Activated CD8-positive, alpha-beta memory T cell treated with anti-CD3 and anti-CD28 coated beads for 24 hours (primary cell): ENCODE results near the gene ALDH3B2.
"Not testable (repeated sequence)": the region's sequence is repeated elsewhere in the genome, so short reads cannot be mapped to it uniquely, and the experiment has no call there.

Experiments used
- DNase-seq: peaks from one replicate; pipeline ENCODE4 v3.0.0-alpha.2; 2020

Gene ALDH3B2

GRCh38 chr11:67662142-67662834 is 12.1 kb downstream of the ALDH3B2 start:
- peak; percentile 17 for DNase-seq

GRCh38 chr11:67660752-67661151 is 13.7 kb downstream of the ALDH3B2 start:
- DNase-seq = not testable (repeated sequence)

DNA sequence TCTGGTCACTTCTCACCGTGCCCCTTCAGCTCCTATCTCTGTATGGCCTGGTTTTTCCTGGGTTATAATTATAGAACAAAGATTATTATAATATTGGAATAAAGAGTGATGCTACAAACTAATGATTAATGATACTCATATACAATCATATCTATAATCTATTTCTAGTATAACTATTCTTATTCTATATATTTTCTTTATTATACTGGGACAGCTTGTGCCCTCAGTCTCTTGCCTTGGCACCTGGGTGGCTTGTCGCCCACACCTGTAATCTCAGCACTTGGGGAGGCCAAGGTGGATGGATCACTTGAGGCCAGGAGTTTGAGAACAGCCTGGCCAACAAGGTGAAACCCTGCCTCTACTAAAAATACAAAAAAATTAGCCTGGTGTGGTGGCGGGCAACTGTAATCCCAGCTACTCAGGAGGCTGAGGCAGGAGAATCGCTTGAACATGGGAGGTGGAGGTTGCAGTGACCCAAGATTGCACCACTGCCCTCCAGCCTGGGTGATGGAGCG is 14.7 kb downstream of the ALDH3B2 start:
- peak; percentile 33 for DNase-seq

DNA sequence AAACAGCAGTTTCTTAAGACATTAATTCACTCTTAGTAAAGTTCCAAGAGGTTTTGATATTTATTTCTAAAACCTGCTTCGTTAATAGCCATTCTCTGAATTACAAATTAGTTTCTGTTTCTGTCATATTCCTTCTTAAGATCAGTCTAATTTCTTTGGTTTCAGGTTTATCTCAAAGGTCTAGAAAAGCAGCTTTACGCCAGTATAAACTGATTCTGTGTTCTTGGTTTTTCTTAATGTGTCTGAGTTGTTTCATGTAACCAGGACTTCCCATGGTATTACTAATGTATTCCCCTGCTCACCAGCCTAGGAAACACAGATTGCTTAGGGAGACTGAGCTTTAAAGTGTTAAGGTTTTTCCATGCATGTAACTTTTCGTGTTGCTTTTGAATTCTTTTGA is 17.1 kb downstream of the ALDH3B2 start:
- DNase-seq = no peak

GRCh38 chr11:67656278-67656922 is 18.0 kb downstream of the ALDH3B2 start:
- peak; percentile 17 for DNase-seq

GRCh38 chr11:67654225-67654624 is 20.2 kb downstream of the ALDH3B2 start:
- DNase-seq = peak; percentile 37

- no peak for DNase-seq
Measured at GRCh38 chr11:67652965-67653845, 21.2 kb downstream of the ALDH3B2 start.

DNA sequence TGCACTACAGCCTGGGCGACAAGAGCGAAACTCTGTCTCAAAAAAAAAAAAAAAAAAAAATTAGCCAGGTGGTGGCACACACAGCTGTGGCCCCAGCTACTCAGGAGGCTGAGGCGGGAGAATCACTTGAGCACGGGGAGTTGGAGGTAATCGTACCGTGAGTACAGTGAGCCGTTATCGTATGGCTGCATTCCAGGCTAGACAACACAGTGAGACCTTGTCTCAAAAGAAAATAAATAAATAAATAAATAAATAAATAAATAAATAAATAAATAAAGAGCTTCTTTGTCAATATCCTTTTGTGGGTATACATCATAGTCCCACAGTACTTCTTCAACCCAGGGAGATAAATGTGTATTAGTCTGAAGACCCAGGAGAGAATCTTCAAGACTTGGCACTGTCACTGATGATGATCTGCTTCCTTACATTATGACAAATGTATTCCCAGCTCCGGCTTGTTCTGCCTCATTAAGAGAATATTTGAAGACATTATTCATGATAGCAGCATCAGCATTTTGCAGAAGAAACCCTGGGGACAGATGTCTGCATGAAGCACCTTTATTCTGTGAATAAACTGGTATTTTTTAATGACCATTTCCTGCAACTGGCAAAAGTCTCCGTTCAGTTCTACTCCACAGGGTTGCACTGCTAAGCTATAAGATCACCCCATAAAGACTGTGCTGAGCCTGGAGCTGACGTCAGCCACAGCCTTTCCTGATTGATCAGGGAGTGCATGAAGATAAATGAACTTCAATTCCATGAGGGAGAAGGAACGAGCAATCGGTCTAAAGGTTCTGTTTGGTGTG is 22.2 kb downstream of the ALDH3B2 start:
- DNase-seq = no peak

DNA sequence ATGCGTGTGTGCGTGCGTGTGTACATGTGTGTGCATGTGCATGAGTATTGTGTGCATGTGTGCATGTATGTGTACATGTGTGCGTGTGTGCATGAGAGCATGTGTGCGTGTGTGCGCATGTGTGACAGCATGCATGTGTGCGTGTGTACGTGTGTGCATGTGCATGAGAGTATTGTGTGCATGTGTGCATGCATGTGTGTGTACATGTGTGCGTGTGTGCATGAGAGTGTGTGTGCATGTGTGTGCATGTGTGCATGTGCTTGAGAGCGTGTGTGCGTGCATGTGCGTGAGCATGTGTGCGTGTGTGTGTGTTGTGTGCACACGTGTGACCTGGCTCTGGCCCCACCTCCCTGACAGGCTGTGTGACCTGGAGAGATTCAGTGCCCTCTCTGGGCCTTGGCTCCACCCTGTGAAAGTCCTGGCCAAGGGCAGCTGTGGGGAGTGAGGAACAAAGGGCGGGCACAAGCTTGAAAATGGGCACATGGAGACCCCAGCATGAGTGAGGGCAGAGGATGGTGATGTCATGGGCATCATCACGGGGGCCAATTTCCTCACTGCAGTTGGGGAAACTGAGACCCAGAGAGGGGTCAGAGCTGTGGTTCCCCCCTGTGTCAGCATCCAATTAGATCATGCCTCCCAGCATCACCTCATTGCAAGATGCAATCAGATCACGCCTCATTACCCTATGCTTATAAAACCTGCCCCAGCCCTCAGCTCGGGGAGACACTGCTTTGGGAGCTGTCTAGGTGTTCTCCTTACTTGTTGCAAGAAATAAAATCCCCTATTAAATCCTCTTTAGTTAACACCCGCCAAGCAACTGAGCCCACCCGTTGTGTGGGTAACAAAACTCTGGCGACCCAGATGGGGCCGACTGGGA is 24.6 kb downstream of the ALDH3B2 start:
- no peak for DNase-seq

GRCh38 chr11:67648796-67649613 is 25.4 kb downstream of the ALDH3B2 start:
- DNase-seq = no peak

GRCh38 chr11:67648140-67648795 is 26.2 kb downstream of the ALDH3B2 start:
- DNase-seq = no peak

GRCh38 chr11:67647471-67647870 is 27.0 kb downstream of the ALDH3B2 start:
- DNase-seq = no peak

DNA sequence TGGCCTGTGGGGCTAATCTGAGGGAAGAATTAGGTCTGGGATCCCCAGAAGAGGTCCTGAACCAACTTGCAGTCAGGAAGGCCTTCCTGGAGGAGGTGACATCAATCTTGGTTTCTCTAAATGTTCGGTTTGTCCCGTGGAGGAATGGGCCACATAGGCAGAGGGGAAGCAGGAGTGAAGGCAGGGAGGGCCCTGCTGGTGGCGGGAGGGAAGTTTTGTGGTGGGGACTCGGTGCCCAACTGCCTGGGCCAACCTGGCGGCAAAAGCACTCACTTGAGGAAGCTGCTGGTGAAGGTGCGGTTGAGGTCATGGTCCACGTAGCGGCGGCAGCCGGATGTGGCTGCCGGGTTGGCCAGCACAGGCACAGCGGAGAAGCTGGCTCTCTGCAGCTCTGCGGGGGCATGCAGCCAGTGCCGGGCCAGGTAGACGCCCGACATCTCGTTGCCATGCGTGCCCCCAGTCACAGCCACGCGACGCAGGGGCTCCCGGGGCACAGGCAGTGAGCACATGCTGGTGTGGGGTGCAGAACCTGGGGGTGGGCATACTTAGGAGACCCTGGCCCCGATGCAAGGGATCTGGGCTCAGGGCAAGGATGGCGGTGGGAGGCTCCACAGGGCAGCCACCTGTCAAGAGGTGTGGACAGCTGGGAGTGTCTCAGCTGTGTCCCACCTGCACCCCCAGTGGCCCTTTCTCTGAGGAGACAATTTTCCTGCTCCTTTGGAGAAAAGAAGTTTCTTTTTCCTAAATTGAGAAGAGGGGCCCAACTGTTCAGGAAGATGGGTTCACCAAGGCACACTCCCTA is 27.7 kb downstream of the ALDH3B2 start:
- no peak for DNase-seq

DNA sequence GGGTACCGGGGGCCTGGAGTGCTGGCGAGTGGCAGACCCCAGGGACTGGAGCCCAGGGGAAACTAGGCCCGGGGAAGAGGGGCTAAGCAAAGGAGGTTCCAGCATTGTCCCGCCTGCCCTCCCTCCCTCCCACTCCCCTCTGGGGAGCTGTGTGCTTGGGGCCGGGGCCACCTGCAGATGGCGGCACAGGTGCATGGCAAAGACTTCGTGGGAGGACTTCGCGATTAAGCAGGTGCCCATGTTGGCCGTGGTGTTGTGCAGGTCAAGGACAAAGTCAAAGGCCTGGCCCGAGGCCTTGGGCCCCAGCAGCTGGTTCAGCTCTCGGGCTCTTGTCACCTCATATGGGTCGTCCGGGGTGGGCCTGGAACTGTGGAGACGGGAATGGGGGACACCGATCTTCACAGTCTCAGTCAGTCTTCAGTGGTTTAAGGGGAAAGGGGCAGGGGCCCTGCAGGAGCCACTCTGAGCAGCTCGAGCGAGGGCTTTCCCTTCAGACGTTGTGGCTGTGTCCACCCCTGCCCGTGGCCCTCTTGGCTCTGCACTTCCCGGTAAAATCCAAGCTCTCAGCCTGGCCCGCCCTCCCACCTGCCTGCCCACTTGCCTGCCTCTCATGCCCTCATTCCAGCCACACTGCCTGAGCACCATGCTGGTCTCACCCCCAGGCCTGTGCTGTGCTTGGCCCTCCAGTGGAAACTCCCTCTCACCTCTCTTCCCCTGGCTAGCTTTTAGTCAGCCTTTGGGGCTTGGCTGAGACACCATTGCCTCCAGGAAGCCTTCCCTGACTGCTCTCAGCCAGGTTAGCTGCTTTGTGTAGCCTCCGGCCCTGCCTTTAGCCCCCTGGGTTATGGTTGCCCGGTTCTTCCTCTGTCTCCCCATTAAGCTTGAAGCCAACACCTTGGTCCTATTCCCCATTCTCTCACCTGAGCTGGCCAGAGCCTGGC is 28.6 kb downstream of the ALDH3B2 start:
- no peak for DNase-seq

- no peak for DNase-seq
Measured at GRCh38 chr11:67644472-67645418, 29.7 kb downstream of the ALDH3B2 start.

DNA sequence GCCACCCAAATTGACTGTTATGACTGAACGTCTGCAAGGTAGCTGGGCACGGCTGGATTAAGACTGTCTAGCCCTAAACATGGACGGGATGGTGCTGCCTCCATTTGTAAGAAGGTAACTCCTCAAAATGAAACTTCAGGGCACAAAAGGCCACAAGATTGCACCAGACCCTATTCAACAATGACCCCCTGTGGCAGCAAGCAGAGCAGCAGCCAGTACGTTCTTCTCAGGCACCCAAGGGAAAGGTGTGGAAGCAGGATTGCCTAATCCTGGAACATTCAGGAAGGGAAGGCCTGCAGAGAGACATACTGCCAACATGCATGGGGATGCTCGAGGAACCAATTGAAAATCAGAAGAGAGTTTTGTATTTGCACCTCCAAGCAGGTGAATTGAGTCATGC is 30.4 kb downstream of the ALDH3B2 start:
- no peak for DNase-seq
